HEK293T (cell line): ENCODE results near the gene APOC3.

Source experiments
- ELF4 ChIP-seq: fragments of 450-650 bp; IDR thresholded peaks from 2 replicates; pipeline ENCODE4 v1.6.1; 2017; ENCODE audit warnings: antibody characterized with exemption
- FOXA1 ChIP-seq: fragments of 450-650 bp; IDR thresholded peaks from 2 replicates; pipeline ENCODE4 v1.6.1; 2016; ENCODE audit warnings: mild to moderate bottlenecking
- FOXK2 ChIP-seq: fragments of 450-650 bp; IDR thresholded peaks from 2 replicates; pipeline ENCODE4 v1.6.1; 2016; ENCODE audit warnings: mild to moderate bottlenecking
- FOXM1 ChIP-seq: fragments of 450-650 bp; IDR thresholded peaks from 2 replicates; pipeline ENCODE4 v1.6.1; 2017; ENCODE audit warnings: mild to moderate bottlenecking, borderline replicate concordance
- HDGF ChIP-seq: fragments of 450-650 bp; IDR thresholded peaks from 2 replicates; pipeline ENCODE4 v1.6.1; 2017; ENCODE audit warnings: antibody characterized with exemption, borderline replicate concordance
- SP1 ChIP-seq: fragments of 450-650 bp; IDR thresholded peaks from 2 replicates; pipeline ENCODE4 v1.6.1; 2017
- SUZ12 ChIP-seq: fragments of 450-650 bp; IDR thresholded peaks from 2 replicates; pipeline ENCODE4 v1.6.1; 2016; ENCODE audit warnings: mild to moderate bottlenecking
- ZNF384 ChIP-seq: fragments of 450-650 bp; IDR thresholded peaks from 2 replicates; pipeline ENCODE4 v1.6.1; 2016
- TF ChIP-seq, protein P1 (sequence below): fragments of 450-650 bp; IDR thresholded peaks from 2 replicates; pipeline ENCODE4 v1.6.1; 2016

DNA sequence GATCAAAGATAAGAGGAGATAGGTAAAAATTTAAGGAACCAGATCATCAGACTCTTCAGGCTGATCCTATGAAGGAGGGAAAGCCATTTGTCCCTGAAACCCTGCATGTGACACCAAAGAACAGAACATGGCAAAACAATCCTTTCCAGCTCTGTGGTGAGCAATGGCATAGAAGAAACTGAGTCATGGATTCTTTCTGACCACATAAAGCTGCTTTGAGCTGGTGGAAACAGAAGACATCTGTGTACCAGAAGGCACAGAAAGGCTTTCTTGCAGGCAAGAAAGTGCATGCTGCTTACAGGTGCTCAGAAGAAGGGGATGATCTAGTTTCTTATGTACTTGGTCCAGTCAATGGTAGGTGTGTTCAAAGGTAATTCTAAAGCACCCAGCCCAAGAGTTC is 52.7 kb downstream of the APOC3 start:
- TF ChIP-seq FOXM1, result no peak
- TF ChIP-seq, protein P1, sequence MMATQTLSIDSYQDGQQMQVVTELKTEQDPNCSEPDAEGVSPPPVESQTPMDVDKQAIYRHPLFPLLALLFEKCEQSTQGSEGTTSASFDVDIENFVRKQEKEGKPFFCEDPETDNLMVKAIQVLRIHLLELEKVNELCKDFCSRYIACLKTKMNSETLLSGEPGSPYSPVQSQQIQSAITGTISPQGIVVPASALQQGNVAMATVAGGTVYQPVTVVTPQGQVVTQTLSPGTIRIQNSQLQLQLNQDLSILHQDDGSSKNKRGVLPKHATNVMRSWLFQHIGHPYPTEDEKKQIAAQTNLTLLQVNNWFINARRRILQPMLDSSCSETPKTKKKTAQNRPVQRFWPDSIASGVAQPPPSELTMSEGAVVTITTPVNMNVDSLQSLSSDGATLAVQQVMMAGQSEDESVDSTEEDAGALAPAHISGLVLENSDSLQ, result no peak
- TF ChIP-seq FOXK2, result no peak
- no peak for TF ChIP-seq SP1
- no peak for TF ChIP-seq ELF4
- no peak for TF ChIP-seq ZNF384
- no peak for TF ChIP-seq HDGF
- TF ChIP-seq FOXA1, result no peak
- TF ChIP-seq SUZ12, result no peak
